Upper lobe of right lung (tissue), 1 donor: ENCODE data around the gene GPR4. TPM values are rescaled to one million over a fixed set of nuclear protein-coding genes. Genes with fewer than 3 reads are reported as not detected.
A peak's percentile ranks its signal among the peaks of the same experiment; 100 is the strongest.

Source experiments
- ATAC-seq: fragments of 200-7000 bp; cut with Tn5 transposase; one replicate; pipeline ENCODE4 v1.9.1; 2020; ENCODE audit warnings: mild to moderate bottlenecking, moderate library complexity
- DNase-seq: peaks from one replicate; pipeline ENCODE4 v3.0.0-alpha.2; 2020
- H3K27ac ChIP-seq: fragments of 200-600 bp; one replicate; pipeline ENCODE4 v1.8.0; 2022
- H3K27me3 ChIP-seq: fragments of 200-600 bp; one replicate; pipeline ENCODE4 v1.8.0; 2022; ENCODE audit warnings: mild to moderate bottlenecking
- H3K36me3 ChIP-seq: fragments of 200-600 bp; one replicate; pipeline ENCODE4 v1.8.0; 2022
- H3K4me1 ChIP-seq: fragments of 200-600 bp; one replicate; pipeline ENCODE4 v1.8.0; 2022
- H3K4me3 ChIP-seq: fragments of 200-600 bp; one replicate; pipeline ENCODE4 v1.8.0; 2022; ENCODE audit warnings: mild to moderate bottlenecking
- H3K9me3 ChIP-seq: fragments of 200-600 bp; one replicate; pipeline ENCODE4 v1.8.0; 2022
- CTCF ChIP-seq: fragments of 200-600 bp; IDR thresholded peaks from one replicate; pipeline ENCODE4 v1.8.0; 2022; ENCODE audit warnings: antibody characterized with exemption
- intact Hi-C: fragments of 100-400 bp; cut with DNase I; formaldehyde crosslinking; loops from one replicate; pipeline ENCODE4 v1.11.0; 2022
- total RNA-seq: library from RNA; stranded (reverse); fragmentation: NEBNext Ultra II Directional; extraction: Animal tissue kit (Norgen Biotek cat#: 25700); gene quantifications from one replicate; pipeline ENCODE4 v1.2.1, GENCODE V29; 2021
- donor health status: DM: no; HTN: yes; CAD: no; lungs with severe emphysema.

Gene GPR4
- total RNA-seq, 1 donor from 2014 or later = 18.5 TPM

DNA sequence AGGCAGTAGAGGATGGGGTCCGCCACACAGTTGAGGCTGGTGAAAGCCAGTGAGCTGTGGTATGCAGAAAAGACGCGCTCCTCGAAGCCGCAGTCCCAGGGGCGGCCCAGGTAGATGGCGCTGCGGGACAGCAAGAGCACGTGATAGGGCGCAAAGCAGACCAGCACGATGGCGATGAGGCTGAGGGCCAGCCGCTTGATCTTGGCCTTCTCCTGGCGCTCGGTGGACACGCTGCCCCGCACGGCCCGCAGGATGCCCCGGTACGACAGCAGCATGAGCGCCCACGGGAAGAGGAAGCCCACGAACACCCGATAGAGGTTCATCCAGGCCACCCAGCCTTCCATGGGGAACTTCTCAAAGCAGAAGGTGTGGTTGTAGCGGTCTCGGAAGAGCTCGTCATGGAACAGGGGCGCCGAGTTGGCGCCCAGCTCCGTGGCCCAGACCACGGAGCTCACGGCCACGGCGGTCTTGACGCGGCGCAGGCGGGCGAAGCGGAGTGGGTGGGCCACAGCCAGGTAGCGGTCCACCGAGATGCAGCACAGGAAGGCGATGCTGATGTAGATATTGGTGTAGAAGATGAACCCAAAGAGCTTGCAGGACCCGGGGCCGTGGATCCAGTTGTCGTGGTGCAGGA is 10.9 kb downstream of the GPR4 start:
- peak; percentile 75 for DNase-seq
- intact Hi-C loops = no loop called here

DNA sequence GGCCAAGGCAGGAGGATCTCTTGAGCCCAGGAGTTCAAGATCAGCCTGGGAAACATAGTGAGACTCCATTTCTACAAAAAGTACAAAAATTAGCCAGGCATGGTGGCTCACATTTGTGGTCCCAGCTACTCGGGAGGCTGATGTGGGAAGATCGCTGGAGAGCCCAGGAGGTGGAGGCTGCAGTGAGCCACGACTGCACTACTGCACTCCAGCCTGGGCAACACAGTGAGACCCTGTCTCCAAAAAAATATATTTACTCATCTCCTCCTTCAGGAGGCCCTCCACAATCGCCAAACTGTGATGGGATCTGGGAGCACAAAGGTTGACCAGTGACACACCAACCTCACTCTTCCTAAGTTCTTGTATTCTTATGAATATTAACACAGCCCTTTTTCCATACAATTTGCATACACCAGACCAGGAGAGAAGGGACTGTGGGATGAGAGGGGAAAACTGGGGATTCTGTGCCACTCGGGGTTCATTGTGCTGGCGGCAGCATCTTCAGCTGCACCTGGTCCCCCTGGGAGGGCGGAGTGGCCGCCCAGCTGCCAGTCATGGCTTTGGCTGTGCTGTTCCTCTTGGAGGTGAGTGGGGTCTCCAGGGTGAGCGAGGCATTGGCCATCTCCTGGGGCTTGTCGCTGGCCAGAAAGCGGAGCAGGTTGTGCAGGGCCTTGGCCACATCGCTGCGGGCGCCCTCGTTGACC is 11.6 kb downstream of the GPR4 start:
- H3K36me3 ChIP-seq = peaks cover 8% of the 10 kb centered on the region
- DNase-seq (no peak), ATAC-seq (no peak)
- TF ChIP-seq CTCF = no peak
- intact Hi-C loops = no loop called here
- H3K27me3 ChIP-seq = peaks cover 14% of the 10 kb centered on the region
- no peaks in the 10 kb centered on the region for H3K9me3 ChIP-seq
- H3K27ac ChIP-seq = no peak overlapping the region
- H3K4me1 ChIP-seq = peaks cover 1% of the 10 kb centered on the region
- H3K4me3 ChIP-seq = no peak overlapping the region

More for the DNA sequence above, 10.9 kb downstream of the GPR4 start:
- H3K27ac ChIP-seq = no peak overlapping the region
- no peaks in the 10 kb centered on the region for H3K9me3 ChIP-seq
- H3K4me3 ChIP-seq = no peak overlapping the region
- peak; percentile 81 for ATAC-seq
- peak; percentile 32 for TF ChIP-seq CTCF
- peaks cover 8% of the 10 kb centered on the region for H3K36me3 ChIP-seq
- peaks cover 20% of the 10 kb centered on the region for H3K27me3 ChIP-seq
- H3K4me1 ChIP-seq = no peaks in the 10 kb centered on the region

DNA sequence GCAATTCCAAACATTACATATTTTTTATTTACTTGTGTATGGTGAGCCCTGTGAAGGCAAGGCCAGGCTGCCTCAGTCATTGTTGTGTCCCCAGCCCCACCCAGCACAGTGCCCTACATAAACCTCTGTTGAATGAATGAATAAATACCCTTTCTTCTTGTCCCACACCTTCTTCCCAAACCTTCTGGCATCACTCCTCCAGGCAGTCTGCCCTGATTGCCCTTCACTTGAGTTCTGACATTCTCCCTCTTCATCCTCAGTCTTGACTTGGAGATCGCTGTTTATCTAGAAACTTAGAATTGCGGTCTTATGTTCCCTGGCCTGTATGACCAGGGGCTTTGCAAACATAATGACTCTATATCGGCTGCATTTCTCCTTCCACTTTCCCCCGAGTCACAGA is 12.2 kb downstream of the GPR4 start:
- DNase-seq (no peak), ATAC-seq (no peak)
- intact Hi-C loops = no loop called here
- Histone ChIP-seq H3K9me3 (no peaks in the 10 kb centered on the region), H3K36me3 (peaks cover 8% of the 10 kb centered on the region), H3K27me3 (peaks cover 12% of the 10 kb centered on the region), H3K4me3 (no peak overlapping the region), H3K27ac (no peak overlapping the region), H3K4me1 (peaks cover 5% of the 10 kb centered on the region)
- TF ChIP-seq CTCF = no peak

DNA sequence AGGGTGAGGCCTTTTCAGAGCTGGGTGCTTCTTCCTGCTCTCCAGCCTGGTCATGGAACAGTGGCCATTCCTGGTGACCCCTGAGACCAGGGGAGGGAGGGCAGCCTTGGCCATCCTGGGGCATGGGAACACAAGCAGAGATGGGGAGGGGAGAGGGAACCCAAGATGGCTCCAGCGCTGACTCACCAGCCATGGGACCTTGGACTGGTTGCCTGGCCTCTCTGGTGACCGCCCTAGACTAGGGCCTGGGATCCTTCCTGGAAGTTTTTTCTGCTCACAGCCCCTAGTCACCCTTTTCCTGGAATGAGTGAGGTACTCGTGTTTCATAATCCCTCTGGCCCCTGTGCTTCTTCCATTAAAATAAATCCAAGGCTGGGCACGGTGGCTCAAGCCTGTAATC is 14.1 kb downstream of the GPR4 start:
- ATAC-seq = no peak

DNA sequence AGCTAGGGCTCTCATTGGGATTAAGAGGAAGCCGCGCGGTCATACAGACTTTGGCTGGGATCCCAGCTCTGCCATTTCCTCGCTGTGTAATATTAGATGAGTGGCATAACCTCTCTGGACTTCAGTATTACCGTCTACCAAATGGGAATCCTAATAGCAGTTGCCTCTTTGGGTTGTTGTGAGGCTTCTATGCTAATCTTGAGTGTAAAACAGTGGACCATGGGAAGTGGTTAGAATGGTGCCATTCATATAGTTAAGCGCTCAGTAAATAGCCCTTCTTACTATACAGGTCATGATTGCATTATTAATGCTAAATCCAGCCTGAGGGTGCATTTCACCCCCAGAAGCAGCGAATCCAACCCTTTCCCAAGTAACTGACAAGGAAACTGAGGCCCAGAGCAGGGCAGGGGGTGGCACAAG is 16.8 kb downstream of the GPR4 start:
- intact Hi-C loops = no loop called here
- DNase-seq (no peak), ATAC-seq (no peak)
- TF ChIP-seq CTCF = no peak
- H3K27ac ChIP-seq = peak overlapping the region; percentile 93
- peaks cover under 1% of the 10 kb centered on the region for H3K36me3 ChIP-seq
- no peaks in the 10 kb centered on the region for H3K9me3 ChIP-seq
- no peaks in the 10 kb centered on the region for H3K27me3 ChIP-seq
- peaks cover 12% of the 10 kb centered on the region for H3K4me1 ChIP-seq
- peak overlapping the region; percentile 83 for H3K4me3 ChIP-seq

More for the DNA sequence above, 14.1 kb downstream of the GPR4 start:
- intact Hi-C loops = no loop called here
- no peak for DNase-seq
- H3K27me3 ChIP-seq = peaks cover 12% of the 10 kb centered on the region
- H3K9me3 ChIP-seq = no peaks in the 10 kb centered on the region
- no peak overlapping the region for H3K27ac ChIP-seq
- peaks cover 8% of the 10 kb centered on the region for H3K36me3 ChIP-seq
- peaks cover 12% of the 10 kb centered on the region for H3K4me1 ChIP-seq
- no peak overlapping the region for H3K4me3 ChIP-seq
- no peak for TF ChIP-seq CTCF
